GM12801 (cell line): ENCODE measurements around the gene PACS1.

Source experiments
- CTCF ChIP-seq: IDR thresholded peaks from one replicate; pipeline ENCODE4 v1.5.1; 2011; ENCODE audit warnings: control low read depth; ENCODE audit not compliant: insufficient read length; ENCODE audit errors: extremely low read depth

The PACS1 gene

GRCh38 chr11:66069715-66070603, at the start of gene PACS1:
TSS of gene PACS1 (plus strand) at chr11:66070272. CDS start at chr11:66070487, 215 bp downstream.
- TF ChIP-seq CTCF: no peak

- no peak for TF ChIP-seq CTCF
Observed at GRCh38 chr11:66020618-66021357, 49.3 kb upstream of the PACS1 start.

GRCh38 chr11:66022401-66023185, 47.5 kb upstream of the PACS1 start:
- TF ChIP-seq CTCF: no peak

GRCh38 chr11:66026017-66026529, 44.0 kb upstream of the PACS1 start, which contains the start of gene CATSPER1:
TSS of gene CATSPER1 (minus strand) at chr11:66026479. CDS start at chr11:66026379, 100 bp downstream.
- TF ChIP-seq CTCF: no peak

GRCh38 chr11:66032957-66033735, 36.9 kb upstream of the PACS1 start:
- TF ChIP-seq CTCF: no peak

- TF ChIP-seq CTCF: no peak
Observed at GRCh38 chr11:66035653-66036333, 34.3 kb upstream of the PACS1 start.
